Suppressor macrophage treated with lipopolysaccharide for 1 hour (primary cell): ENCODE results near the gene PRCD.
"Not testable (repeated sequence)": the region's sequence is repeated elsewhere in the genome, so short reads cannot be mapped to it uniquely, and the experiment has no call there.

ENCODE experiments used
- DNase-seq, 3 donors: peaks; one replicate each; pipeline ENCODE4 v3.0.0-alpha.2; 2020 to 2022

The PRCD gene

DNA sequence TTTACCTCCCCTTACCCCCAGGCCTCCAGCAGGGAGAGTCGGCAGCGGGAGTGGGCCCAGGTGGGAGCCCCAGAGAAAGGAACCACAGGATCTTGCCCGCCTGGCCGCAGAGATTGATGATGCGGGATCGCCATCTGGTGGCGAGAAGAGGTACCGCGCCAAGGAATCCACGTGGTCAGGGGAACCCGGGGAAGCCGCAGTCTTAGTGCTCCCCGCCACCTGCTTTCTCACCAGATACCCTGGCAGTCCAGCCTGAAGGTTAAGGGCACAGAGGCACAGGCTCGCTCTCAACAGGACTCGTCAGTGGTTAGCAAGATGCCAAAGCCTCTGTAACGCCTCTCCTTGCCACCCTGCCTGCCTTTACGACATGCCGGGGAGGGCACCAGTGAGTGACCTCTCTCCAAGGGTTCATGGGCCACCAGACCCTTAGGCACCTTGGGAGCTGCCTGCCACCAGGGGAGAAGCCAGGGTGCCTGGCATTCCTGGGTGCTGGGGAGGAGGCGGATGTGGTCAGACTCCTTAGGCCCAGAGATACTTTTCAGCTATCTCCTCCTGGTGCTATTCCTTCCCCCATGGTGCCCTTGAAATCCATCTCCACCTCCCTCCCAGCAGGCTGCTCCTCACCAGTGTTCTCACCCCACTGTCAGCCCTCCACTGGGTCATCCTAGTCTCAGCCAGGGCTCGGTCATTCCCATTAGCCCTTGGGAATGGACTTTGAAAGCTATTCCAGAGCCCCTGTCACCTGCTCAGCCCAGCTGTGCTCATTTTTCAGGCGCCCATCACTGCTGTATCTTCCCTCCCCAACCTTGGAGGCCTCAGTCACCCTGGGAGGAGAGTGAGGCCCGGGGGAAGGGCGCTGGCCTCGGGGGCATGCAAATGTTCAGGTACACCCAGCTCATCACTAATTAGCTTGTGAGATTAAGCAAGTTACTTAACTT is 33.2 kb upstream of the PRCD start:
- DNase-seq, result peak; percentile 75 to 87 (median 86)

DNA sequence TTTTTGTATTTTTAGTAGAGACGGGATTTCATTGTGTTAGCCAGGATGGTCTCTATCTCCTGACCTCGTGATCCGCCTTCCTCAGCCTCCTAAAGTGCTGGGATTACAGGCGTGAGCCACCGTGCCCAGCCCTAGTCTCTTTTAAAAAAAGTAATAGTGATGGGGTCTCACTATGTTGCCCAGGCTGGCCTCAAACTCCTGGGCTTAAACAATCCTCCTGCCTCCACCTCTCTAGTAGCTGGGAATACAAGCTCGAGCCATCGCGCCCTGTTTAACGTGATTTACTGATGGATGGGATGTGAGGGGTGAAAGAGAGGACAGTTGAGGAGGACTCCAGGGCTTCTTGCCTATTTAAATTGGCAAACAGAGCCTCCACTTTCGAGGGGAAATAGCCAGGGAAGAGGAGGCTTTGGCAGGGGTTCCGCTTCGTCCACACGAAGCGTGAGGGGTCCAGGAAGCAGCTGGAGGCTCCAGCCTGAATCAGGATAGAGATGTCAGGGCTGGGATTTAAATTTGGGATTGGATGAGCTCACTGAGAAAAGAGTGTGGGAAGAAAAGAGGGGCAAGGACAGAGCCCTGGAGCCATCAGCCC is 31.3 kb upstream of the PRCD start:
- DNase-seq, result not testable (repeated sequence)

DNA sequence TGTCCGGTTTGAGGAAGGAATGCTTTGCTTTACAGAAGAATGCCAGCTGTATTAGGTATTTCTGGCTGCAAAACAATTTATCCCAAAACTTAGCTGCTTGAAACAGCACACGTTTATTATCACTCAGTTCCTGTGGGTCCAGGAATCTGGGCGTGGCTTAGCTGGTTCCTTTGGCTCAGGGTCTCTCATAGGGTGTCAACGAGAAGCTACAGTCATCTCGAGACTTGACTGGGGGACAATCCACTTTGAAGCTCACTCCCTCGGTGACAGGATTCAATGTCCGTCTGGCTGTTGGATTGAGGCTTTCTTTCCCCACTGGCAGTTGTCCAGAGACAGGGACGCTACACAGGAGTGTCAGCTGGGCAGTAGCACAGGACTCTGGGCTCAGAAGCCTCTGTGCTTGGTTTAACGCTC is 29.0 kb upstream of the PRCD start:
- no peak for DNase-seq

DNA sequence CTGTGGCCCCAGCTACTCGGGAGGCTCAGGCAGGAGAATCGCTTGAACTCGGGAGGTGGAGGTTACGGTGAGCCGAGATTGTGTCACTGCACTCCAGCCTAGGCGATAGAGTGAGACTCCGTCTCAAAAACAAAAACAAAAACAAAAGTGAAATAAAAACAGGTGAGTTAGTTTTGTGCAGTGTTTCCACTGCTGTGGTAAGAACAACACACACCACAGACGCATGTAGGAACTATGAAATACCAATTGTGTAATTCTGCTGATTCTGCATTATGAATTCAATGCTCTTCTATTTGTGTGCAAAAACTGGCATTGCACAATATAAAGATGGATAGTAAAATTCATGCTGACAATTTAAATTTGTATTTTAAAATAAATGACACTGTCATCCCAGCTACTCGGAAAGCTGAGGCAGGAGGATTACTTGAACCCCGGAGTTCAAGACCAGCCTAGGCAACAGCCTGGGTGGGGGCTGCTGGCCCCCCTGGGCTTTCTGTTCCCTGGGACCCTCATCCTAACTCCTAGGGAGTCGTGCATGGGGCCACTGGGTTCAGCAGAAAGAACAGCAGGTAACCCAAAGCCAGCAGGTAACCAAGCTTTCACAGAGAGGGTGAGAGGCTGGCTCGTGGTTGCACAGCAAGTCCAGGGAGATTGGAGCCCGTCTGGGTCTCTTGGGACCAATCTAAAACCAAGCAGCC is 28.0 kb upstream of the PRCD start:
- DNase-seq, result peak in 2 of 3 donors; percentile 53 to 63

DNA sequence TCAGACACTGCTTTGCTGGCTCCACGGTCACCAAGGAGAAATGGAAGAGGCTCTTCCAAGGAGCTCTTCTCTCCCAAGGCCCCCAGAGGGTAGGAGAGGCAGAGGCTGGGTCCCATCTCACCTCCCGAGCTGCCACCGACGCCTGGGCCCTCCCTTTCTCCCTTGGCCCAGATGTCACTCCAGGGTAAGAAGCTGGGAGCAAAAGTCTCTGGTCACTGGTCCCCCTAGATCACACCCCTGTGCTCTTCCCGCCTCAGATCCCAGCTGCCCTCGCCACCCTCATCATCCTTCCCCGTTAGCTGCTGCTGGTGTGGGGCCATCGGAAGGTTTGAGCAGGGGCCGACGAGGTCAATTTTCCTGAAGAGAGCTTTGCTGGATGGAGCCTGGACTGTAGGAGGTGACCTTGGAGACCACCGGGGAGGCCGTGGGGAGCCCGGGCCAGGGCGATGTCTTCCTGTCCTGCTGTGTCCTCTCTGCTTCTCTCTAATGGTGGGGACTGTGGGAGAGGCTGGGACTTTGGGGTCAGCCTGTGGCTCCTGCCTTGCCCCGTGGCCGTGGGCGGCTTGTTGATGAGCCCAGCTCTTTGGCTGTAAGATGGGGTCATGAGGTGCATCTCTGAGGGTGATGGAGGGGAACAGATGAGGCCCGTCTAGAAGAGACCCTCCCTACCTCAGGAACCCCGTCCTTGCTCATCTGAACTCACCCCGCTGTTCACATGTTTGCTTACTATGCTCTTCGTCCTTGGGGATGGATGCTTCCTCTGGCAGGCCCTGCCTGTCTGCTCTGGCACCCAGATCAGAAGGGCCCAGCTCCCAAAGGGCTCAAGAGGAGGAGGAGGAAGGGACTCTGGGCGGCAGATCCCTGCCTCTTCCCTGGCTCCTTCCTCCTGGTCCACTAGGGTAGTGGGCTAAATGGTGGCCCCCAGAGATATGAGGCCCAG is 27.2 kb upstream of the PRCD start:
- DNase-seq, result no peak

DNA sequence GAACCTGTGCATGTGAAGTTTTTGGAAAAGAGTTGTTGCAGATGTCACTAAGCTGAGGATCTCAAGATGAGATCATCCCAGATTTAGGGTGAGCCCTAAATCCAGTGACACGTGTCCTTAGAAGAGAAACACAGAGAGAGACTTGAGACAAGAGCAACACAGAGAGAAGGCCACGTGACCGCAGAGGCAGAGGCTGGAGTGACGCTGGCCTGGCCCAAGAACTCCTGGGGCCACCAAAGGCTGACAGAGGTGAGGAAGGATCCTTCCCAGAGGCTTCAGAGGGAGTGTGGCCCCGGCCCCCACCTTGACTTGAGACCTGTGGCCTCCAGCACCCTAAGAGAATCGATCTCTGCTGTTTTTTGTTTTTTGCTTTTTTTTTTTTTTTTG is 26.5 kb upstream of the PRCD start:
- DNase-seq, result no peak

DNA sequence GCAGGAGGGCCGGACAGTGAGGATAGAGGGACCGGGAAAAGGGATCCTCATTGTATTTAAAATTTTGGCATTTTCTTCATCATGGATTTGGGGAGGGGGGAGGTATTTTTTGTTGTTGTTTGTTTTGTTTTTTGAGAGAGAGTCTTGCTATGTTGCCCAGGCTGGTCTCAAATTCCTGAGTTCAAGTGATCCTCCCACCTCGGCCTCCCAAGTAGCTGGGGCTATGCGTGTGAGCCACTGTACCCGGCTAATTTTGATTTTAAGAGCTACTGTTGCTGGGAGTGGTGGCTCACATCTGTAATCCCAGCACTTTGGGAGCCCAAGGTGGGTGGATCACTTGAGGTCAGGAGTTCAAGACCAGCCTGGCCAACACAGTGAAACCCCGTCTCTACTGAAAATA is 25.5 kb upstream of the PRCD start:
- DNase-seq, result not testable (repeated sequence)

DNA sequence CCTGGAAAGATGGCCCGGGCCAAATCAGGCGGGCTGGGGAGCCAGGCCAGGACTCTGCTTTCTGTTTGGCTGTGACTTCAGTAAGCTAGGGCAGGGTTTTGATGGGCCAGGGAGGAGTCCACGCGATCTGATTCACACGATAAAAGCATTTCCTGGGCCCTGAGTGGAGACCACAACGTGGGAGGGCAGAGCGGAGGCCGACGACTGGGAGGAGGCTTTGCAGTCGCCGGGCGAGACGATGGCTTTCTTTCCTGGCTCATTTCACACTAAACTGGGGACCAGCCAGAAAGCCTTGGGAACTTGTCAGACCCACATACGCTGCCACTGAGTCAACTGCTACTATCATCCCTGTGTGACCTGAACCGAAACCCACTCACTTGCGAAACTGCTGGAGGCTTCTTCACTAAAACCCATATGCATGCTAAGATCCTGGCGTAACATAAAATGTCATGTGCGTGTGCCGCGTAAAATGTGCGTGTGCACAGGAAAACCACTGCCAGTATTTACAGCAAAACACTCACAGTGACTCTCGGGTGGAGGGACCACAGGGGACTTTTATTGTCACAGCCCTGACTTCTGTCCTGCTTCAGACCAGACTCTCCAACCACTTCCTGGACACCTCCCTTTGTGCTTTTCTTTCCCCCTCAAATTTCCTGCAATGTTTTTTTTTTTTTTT is 24.4 kb upstream of the PRCD start:
- DNase-seq, result peak; percentile 94 to 99 (median 96)

DNA sequence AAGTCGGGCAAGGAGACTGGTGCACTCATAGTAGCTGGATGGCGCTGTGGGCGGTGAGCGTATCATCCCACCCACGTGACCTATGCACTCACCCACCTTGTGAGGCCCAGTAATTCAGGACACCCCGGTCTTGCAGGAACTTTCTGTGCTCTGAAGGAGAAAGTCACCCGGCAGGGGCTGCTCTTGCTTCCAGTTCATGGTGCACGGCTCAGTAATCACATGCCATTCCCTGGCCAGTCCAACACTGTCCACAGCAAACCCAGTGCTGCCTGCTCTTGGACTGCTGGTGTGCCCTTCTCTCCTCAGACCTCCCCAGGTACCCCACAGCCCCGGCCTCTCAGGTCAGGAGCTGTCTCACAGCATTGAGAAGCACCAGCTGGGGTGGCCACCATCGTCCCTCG is 22.2 kb upstream of the PRCD start:
- DNase-seq, result peak; percentile 91 to 95 (median 95)

DNA sequence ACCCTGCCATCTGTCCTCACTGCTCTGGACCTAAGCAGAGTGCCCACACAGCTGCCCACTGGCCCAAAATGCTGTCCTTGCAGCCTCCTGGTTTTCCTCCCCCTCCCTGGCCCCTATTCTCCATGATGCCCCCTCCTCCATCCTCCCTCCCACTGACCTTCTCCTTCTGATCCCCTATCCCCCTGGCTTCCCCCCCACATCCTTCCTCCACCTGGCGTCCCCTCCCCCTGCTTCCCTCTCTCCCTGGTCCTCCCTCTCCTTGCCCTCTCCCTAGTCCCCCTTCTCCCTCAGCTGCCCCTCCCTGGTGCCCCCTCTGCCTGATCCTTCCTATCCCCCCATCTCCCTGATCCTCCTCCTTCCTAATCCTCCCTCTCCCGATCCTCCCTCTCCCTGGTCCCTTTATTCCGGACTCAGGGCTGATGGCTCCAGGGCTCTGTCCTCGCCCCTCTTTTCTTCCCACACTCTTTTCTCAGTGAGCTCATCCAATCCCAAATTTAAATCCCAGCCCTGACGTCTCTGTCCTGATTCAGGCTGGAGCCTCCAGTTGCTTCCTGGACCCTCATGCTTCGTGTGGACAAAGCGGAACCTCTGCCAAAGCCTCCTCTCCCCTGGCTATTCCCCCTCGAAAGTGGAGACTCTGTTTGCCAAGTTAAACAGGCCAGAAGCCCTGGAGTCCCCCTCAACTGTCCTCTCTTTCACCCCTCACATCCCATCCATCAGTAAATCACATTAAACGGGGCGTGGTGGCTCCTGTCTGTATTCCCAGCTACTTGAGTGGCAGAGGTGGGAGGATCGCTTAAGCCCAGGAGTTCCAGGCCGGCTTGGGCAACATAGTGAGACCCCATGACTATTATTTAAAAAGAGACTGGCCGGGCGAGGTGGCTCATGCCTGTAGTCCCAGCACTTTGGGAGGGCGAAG is 20.5 kb upstream of the PRCD start:
- no peak for DNase-seq

DNA sequence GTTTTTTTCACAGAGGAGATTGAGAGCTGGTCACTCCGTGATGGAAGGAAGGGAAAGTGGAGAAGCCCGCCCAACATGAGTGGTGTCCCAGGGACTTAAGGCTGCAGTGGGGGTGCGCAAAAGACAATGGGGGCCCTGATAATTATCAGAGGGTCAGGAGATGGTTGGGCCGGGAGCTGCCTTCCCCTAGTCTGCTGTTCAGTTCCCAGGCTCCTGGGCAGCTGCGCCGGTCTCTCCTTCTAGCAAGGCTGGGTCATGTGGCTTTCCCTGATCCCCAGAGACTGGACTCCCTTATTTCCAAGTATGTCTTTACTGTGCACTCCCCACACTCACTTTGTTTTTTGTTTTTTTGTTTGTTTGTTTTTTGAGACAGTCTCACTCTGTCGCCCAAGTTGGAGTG is 18.6 kb upstream of the PRCD start:
- no peak for DNase-seq

DNA sequence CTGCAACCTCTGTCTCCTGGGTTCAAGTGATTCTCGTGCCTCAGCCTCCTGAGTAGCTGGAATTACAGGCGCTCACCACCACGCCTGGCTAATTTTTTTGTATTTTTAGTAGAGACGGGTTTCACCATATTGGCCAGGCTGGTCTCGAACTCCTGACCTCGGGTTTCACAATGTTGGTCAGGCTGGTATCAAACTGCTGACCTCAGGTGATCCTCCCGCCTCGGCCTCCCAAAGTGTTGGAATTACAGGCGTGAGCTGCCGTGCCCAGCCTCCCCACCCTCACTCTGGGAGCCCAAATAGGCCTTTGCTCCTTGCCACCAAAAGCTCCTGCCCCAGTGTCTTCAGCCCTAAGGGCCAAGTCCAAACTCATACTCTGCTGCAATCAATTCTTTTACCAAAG is 18.2 kb upstream of the PRCD start:
- DNase-seq, result not testable (repeated sequence)

DNA sequence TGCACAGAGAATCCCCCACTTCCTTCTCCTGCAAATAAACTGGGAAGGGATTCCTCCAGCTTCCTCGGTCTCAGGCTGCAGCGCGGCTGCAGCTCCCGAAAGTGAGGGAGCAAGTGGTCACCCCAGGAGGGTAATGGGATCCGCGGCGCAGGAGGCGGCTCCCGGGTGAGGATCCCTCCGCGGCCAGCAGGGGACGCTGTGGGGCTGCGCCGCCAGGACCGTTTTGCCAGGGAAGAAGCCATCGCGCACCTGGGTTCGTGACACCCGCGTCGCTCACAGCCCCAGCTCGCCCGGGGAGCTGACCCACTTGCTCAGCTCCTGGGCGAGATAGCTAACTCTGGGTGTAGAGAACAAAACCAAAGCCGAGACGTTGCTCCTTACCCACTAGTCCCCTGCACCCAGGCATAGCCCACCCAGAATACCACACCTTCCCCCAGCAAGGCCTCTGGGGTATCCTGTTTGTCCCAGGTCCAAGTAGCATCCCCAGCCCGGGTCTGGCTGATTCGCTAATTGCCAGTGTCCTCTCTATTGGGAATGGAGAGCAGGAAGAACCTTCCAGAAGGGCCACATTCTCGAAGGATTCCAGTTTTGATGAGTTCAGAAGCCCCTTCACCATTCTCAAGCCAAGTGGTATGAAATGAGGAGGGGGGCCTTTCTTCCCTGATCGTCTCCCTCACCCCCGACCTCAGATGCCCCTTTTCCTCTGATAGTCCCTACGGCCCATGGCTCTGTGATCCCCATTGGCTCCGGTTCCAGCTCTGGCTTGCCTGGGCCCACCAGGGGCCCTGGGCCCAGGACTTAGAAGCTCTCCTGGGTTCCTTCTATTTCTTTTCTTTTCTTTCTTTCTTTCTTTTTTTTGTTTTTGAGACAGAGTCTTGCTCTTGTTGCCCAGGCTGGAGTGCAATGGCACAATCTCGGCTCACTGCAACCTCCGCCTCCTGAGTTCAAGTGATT is 16.5 kb upstream of the PRCD start:
- peak; percentile 70 to 86 (median 78) for DNase-seq

DNA sequence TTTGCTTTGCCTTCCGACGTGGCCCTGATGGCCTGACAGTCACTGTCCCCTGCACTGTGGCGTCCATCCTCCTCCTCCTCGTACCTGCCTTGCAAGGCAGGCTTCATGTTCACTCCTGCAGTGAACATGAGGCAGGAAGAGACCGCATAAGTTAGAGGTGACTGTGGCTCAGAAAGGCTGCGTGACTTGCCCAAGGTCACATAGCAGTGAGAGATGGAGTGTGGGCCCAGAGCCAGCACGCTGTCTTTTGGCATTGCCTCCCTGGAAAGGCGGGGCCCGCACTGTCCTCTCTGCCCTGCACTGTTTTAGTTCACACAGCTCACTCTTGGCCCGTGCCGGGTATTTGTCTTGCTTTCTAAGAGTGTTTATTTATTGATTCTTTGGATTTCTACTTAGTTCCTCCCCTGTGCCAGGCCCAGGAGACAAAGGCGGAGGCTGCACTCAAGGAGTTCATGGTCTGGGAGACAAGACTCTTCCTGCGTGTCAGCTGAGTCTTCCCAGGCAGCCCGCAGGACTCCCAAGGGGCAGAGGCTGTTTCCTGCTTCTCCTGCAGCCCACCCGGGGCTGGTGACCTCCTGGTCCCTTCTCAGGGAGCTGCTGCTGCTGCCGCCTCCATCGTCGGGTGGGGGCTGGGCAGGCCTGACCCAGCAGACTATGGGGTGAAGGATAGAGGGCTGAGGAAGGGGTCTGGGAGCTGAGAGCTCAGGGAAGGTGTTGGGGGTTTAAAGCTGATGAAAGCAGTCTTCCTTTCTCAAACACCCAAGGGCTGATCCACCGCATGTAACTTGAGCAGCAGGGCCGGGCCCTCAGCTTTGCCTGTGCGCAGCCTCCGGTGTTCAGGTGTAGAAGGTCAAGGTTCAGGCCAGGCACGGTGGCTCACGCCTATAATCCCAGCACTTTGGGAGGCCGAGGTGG is 15.0 kb upstream of the PRCD start:
- DNase-seq, result no peak

DNA sequence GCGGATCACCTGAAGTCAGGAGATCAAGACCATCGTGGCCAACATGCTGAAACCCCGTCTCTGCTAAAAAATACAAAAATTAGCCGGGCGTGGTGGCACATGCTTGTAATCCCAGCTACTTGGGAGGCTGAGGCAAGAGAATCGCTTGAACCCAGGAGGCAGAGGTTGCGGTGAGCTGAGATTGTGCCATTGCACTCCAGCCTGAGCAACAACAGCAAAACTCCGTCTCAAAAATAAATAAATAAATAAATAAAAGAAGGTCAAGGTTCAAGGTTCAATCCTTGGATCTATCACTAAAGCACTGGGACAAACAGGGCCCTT is 14.4 kb upstream of the PRCD start:
- DNase-seq, result not testable (repeated sequence)

DNA sequence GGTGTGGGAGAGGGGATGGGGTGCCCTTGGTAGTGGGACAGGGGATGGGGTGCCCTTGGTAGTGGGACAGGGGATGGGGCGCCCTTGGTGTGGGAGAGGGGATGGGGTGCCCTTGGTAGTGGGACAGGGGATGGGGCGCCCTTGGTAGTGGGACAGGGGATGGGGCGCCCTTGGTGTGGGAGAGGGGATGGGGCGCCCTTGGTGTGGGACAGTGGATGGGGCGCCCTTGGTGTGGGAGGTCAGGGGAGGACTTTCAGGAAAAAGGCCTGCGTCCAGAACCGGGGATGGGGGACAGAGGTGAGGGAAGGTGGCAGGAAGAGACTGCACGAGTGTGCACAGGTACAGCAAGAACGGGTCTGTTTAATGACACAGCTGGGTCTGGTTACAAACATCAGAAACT is 12.8 kb upstream of the PRCD start:
- not testable (repeated sequence) for DNase-seq

DNA sequence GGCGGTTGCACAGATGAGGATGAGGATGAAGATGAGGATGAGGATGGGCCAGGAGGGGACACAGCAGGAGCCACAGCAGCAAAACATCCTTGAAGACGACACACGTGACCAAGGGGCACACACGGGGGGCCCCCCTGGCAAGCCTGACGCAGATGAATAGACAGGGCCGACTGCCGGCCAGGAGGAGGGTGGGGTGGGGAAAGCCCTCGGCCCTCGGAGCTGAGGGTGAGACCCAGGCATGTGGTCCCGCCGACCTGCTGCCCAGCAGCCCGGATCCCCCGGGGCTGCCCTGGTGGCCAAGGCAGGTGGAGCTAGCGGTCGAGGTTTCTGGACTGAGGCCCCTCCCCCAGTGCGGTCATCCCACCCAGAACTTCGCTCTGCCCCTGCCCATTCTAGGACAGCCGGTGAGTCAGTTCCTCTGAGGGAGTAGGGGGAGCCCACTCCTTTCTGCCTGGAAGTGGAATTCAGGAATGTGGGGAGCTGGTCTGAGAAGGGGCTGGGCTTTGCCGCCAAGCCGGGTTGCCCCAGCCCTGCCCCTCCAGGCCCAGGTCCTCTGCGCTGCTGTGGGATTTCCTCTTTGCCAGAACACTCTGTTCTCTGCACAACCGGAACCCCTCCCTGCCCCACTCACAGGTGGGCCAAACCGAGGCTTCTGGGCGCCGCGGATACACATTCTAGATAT is 12.3 kb upstream of the PRCD start:
- peak; percentile 63 to 84 (median 77) for DNase-seq

DNA sequence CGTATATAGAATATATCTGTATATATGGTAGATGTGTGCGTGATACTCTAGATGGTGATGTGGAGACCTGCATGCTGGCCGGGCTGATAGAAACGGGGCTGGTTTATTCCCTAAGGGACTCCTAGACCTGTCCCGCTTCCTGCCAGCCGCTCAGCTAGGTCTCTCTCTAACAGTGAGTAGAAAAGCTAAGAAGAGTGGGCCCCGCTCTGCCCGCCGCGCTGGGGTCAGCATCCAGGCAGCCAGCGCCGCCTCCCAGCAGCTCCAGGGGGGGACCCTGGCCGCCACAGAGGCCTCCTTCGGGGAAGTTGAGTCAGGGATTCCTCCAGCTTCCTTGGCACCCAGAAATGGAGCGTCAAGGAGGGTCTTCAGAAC is 11.7 kb upstream of the PRCD start:
- no peak for DNase-seq
